GM21619 (cell line): ENCODE data around the gene DOCK10.
A peak's percentile ranks its signal among the peaks of the same experiment; 100 is the strongest.
"Not testable (repeated sequence)": the region's sequence is repeated elsewhere in the genome, so short reads cannot be mapped to it uniquely, and the experiment has no call there.

ENCODE experiments used
- ATAC-seq: cut with Tn5 transposase; IDR thresholded peaks from one replicate; pipeline ENCODE4 v1.9.1; 2021; ENCODE audit not compliant: unreplicated experiment

Gene DOCK10

GRCh38 chr2:225041851-225042799 is at the start of gene DOCK10:
Gene DOCK10, minus strand, starts transcription at chr2:225042468. Its CDS starts 94 bp downstream, at chr2:225042374.
- ATAC-seq: peak; percentile 19

- ATAC-seq: no peak
These were observed 49.1 kb upstream of the DOCK10 start for GRCh38 chr2:225091336-225091735.

- no peak for ATAC-seq
These were observed 48.5 kb upstream of the DOCK10 start for GRCh38 chr2:225090746-225091145.

GRCh38 chr2:225086915-225087314 is 44.6 kb upstream of the DOCK10 start:
- no peak for ATAC-seq

GRCh38 chr2:225086439-225086838 is 44.2 kb upstream of the DOCK10 start:
- ATAC-seq: no peak

- no peak for ATAC-seq
These were observed 41.0 kb upstream of the DOCK10 start for GRCh38 chr2:225083276-225083675.

GRCh38 chr2:225076125-225076524 is 33.9 kb upstream of the DOCK10 start:
- no peak for ATAC-seq

- ATAC-seq: no peak
These were observed 32.8 kb upstream of the DOCK10 start for GRCh38 chr2:225074919-225075681.

GRCh38 chr2:225074366-225074765 is 32.1 kb upstream of the DOCK10 start:
- ATAC-seq: no peak

- ATAC-seq: no peak
These were observed 30.9 kb upstream of the DOCK10 start for GRCh38 chr2:225073198-225073597.

GRCh38 chr2:225072444-225072843 is 30.2 kb upstream of the DOCK10 start:
- ATAC-seq: no peak

- no peak for ATAC-seq
These were observed 28.5 kb upstream of the DOCK10 start for GRCh38 chr2:225070811-225071210.

- no peak for ATAC-seq
These were observed 27.7 kb upstream of the DOCK10 start for GRCh38 chr2:225069966-225070365.

GRCh38 chr2:225069477-225069876 is 27.2 kb upstream of the DOCK10 start:
- no peak for ATAC-seq

- ATAC-seq: no peak
These were observed 23.6 kb upstream of the DOCK10 start for GRCh38 chr2:225065882-225066281.

GRCh38 chr2:225064928-225065327 is 22.7 kb upstream of the DOCK10 start:
- ATAC-seq: no peak

GRCh38 chr2:225064362-225064761 is 22.1 kb upstream of the DOCK10 start:
- ATAC-seq: no peak

- no peak for ATAC-seq
These were observed 14.2 kb upstream of the DOCK10 start for GRCh38 chr2:225056330-225057073.

- ATAC-seq: no peak
These were observed 13.4 kb upstream of the DOCK10 start for GRCh38 chr2:225055714-225056113.

GRCh38 chr2:225052703-225053102 is 10.4 kb upstream of the DOCK10 start:
- ATAC-seq: peak; percentile 92

- not testable (repeated sequence) for ATAC-seq
These were observed 5.2 kb upstream of the DOCK10 start for GRCh38 chr2:225047502-225047901.
